Smooth muscle cell (in vitro differentiated cells): ENCODE data around the gene RETNLB. TPM values are rescaled to one million over a fixed set of nuclear protein-coding genes. Genes with fewer than 3 reads are reported as not detected.

Source experiments
- DNase-seq: peaks from one replicate; lab custom pipeline; 2025; ENCODE audit not compliant: unreplicated experiment; lab: John Stamatoyannopoulos, UW
- H2AFZ ChIP-seq: fragments of 200-600 bp; sonication (generic); 2 replicates; pipeline ENCODE4 v1.6.0; 2016; ENCODE audit warnings: antibody characterized with exemption, low read depth, mild to moderate bottlenecking
- H3F3A ChIP-seq: fragments of 200-600 bp; sonication (generic); 2 replicates; pipeline ENCODE4 v1.6.0; 2017; ENCODE audit warnings: antibody characterized with exemption, low read depth
- H3K27ac ChIP-seq: fragments of 200-600 bp; sonication (generic); 2 replicates; pipeline ENCODE4 v1.5.1; 2016; ENCODE audit warnings: low read depth, mild to moderate bottlenecking
- H3K27me3 ChIP-seq: fragments of 200-600 bp; sonication (generic); 2 replicates; pipeline ENCODE4 v1.6.1; 2016; ENCODE audit warnings: low read depth, mild to moderate bottlenecking
- H3K36me3 ChIP-seq: fragments of 200-600 bp; sonication (generic); 2 replicates; pipeline ENCODE4 v1.5.1; 2016; ENCODE audit warnings: low read depth
- H3K4me1 ChIP-seq: fragments of 200-600 bp; sonication (generic); 2 replicates; pipeline ENCODE4 v1.5.1; 2016; ENCODE audit warnings: low read depth
- H3K4me2 ChIP-seq: fragments of 200-600 bp; sonication (generic); 2 replicates; pipeline ENCODE4 v1.6.0; 2016; ENCODE audit warnings: mild to moderate bottlenecking
- H3K4me3 ChIP-seq: fragments of 200-600 bp; sonication (generic); 2 replicates; pipeline ENCODE4 v1.5.1; 2016; ENCODE audit warnings: mild to moderate bottlenecking
- H3K79me2 ChIP-seq: fragments of 200-600 bp; sonication (generic); 2 replicates; pipeline ENCODE4 v1.6.0; 2016; ENCODE audit warnings: low read depth, mild to moderate bottlenecking
- H3K9ac ChIP-seq: fragments of 200-600 bp; sonication (generic); 2 replicates; pipeline ENCODE4 v1.6.0; 2016; ENCODE audit warnings: low read depth
- H3K9me3 ChIP-seq: fragments of 200-600 bp; sonication (generic); replicated peaks from 2 replicates; pipeline ENCODE4 v1.5.1; 2016; ENCODE audit warnings: low read depth
- H4K20me1 ChIP-seq: fragments of 200-600 bp; sonication (generic); 2 replicates; pipeline ENCODE4 v1.6.0; 2016; ENCODE audit warnings: low read depth
- WGBS: methylation state at CpG from one replicate; pipeline ENCODE4 v1.1.7; 2016; ENCODE audit warnings: low lambda C conversion rate; 5-methylcytosine and 5-hydroxymethylcytosine counted together
- polyA plus RNA-seq: library from polyadenylated mRNA; unstranded; fragments of >200 nt; fragmentation: Nextera tagmentation; extraction: Ambion mirVana; gene quantifications from 2 replicates; pipeline ENCODE4 v1.2.1, GENCODE V29; 2016
- total RNA-seq: library from RNA; depleted of rRNA; stranded (reverse); fragments of >200 nt; gene quantifications from 2 replicates; pipeline ENCODE4 v1.2.3, GENCODE V29; 2014
- TF ChIP-seq, protein P1 (sequence below): fragments of 200-600 bp; sonication (generic); IDR thresholded peaks from 2 replicates; pipeline ENCODE4 v1.5.1; 2017; ENCODE audit warnings: borderline replicate concordance, mild to moderate bottlenecking, antibody characterized with exemption; ENCODE audit not compliant: insufficient read depth, poor library complexity, severe bottlenecking

The RETNLB gene
- total and polyA plus RNA-seq, 2 experiments from 2014 or later = not detected

DNA sequence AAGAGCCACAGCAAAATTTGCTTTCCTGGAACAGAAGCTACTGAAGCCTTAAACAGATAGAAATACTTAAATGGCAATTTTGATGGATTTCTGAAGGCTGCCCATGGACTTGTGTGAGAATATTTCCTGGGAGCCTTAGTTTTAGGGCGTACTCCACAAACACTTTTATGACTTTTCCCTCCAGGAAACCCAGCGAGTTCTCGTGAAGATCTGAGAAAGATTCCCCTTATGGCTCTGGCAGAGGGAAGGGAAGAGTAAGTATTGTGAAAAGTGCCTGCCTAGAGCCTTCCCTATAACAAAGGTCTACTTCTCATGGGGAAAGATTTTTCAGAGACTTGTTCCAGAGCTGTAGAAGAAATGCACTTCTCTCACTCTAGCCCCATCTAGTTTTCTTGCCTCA, 34.3 kb upstream of the RETNLB start:
- Histone ChIP-seq H3K36me3 (no peaks in the 10 kb centered on the region), H3K9ac (no peak overlapping the region), H3K4me1 (no peaks in the 10 kb centered on the region), H3K27me3 (no peaks in the 10 kb centered on the region), H3K79me2 (no peaks in the 10 kb centered on the region), H3K4me2 (no peak overlapping the region), H3K27ac (no peak overlapping the region), H2AFZ (no peak overlapping the region), H3K4me3 (no peak overlapping the region), H4K20me1 (no peaks in the 10 kb centered on the region), H3F3A (no peaks in the 10 kb centered on the region), H3K9me3 (no peaks in the 10 kb centered on the region)
- TF ChIP-seq, protein P1, sequence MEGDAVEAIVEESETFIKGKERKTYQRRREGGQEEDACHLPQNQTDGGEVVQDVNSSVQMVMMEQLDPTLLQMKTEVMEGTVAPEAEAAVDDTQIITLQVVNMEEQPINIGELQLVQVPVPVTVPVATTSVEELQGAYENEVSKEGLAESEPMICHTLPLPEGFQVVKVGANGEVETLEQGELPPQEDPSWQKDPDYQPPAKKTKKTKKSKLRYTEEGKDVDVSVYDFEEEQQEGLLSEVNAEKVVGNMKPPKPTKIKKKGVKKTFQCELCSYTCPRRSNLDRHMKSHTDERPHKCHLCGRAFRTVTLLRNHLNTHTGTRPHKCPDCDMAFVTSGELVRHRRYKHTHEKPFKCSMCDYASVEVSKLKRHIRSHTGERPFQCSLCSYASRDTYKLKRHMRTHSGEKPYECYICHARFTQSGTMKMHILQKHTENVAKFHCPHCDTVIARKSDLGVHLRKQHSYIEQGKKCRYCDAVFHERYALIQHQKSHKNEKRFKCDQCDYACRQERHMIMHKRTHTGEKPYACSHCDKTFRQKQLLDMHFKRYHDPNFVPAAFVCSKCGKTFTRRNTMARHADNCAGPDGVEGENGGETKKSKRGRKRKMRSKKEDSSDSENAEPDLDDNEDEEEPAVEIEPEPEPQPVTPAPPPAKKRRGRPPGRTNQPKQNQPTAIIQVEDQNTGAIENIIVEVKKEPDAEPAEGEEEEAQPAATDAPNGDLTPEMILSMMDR = no peak
- no peak for DNase-seq
- WGBS = 55% methylated on average over 3 of the region's 3 CpGs

DNA sequence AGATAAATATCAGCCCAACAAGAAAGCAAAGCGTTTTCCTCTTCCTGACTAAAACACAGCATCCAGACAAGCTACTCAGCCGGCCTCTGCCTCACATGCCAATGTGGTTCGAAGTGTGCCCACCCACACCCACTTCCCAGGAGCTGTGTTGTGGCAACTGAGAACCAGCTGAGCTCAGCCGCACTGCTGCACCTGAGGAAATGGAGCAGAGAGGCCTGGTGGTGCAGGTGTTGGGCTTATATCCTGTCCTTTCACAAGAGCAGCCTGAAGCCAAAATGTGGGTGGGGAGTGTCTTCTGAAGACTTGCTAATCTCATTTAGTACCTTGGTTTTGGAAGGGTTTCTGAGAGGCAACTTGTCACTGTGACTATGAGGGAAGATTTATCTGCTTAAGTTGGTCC, 23.0 kb upstream of the RETNLB start:
- Histone ChIP-seq H3K9me3 (no peaks in the 10 kb centered on the region), H3K4me3 (no peak overlapping the region), H2AFZ (no peak overlapping the region), H3K4me1 (no peaks in the 10 kb centered on the region), H4K20me1 (no peaks in the 10 kb centered on the region), H3K9ac (no peak overlapping the region), H3K36me3 (no peaks in the 10 kb centered on the region), H3F3A (no peaks in the 10 kb centered on the region), H3K4me2 (no peak overlapping the region), H3K27ac (no peak overlapping the region), H3K79me2 (no peaks in the 10 kb centered on the region), H3K27me3 (no peaks in the 10 kb centered on the region)
- no peak for DNase-seq
- TF ChIP-seq, protein P1 = no peak
- 84% methylated on average over 4 of the region's 4 CpGs for WGBS

DNA sequence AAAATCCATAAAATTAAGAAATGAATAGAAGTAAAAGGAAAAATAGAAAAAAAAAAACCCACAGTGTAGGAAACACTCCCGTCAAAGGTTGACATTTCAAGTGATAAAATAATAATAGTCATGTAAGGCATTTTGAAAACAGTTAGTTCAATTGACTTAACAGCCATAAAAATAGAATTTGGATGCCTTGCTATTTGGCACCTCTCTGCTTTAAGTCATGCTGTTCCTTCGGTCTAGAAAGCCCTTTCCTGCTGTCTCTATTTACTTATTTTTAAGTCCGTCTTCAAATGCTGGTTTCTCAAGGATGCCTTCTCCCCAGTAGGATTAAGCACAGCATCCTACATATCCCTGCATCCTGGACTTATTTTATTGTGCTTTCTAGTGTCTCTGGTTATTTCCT, 22.3 kb upstream of the RETNLB start:
- no peaks in the 10 kb centered on the region for H4K20me1 ChIP-seq
- no peaks in the 10 kb centered on the region for H3K4me1 ChIP-seq
- H3K27ac ChIP-seq = no peak overlapping the region
- H3K4me2 ChIP-seq = no peak overlapping the region
- no peaks in the 10 kb centered on the region for H3K79me2 ChIP-seq
- no peak overlapping the region for H2AFZ ChIP-seq
- H3K9ac ChIP-seq = no peak overlapping the region
- WGBS = 94% methylated on average over 3 of the region's 3 CpGs
- H3K27me3 ChIP-seq = no peaks in the 10 kb centered on the region
- H3F3A ChIP-seq = no peaks in the 10 kb centered on the region
- H3K4me3 ChIP-seq = no peak overlapping the region
- no peaks in the 10 kb centered on the region for H3K36me3 ChIP-seq
- DNase-seq = no peak
- no peaks in the 10 kb centered on the region for H3K9me3 ChIP-seq
- TF ChIP-seq, protein P1 = no peak

DNA sequence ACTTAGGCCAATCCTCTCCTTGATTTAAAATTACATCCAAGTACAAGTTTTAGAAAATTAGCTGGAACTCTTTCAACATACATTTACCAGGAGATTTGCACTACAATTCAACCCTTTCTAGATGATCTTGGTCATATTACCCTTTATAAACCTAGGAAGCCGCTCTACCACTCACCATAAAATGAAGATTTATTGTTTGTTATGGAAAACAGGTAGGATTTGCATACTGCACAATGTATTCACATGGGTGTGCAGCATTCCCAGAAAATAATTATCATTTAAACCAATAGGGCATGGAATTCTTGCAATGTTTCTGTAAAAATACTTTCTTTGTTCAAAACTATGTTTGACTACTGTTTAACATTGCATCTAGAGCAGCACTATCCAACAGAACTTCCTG, 18.4 kb upstream of the RETNLB start:
- no peaks in the 10 kb centered on the region for H3K27me3 ChIP-seq
- no peaks in the 10 kb centered on the region for H3F3A ChIP-seq
- H3K27ac ChIP-seq = no peak overlapping the region
- no peak overlapping the region for H2AFZ ChIP-seq
- DNase-seq = no peak
- H3K36me3 ChIP-seq = no peaks in the 10 kb centered on the region
- WGBS = 83% methylated on average over 1 of the region's 1 CpG
- no peak overlapping the region for H3K9ac ChIP-seq
- TF ChIP-seq, protein P1 = no peak
- no peaks in the 10 kb centered on the region for H3K79me2 ChIP-seq
- no peaks in the 10 kb centered on the region for H3K4me1 ChIP-seq
- no peaks in the 10 kb centered on the region for H4K20me1 ChIP-seq
- H3K4me3 ChIP-seq = no peak overlapping the region
- H3K9me3 ChIP-seq = no peaks in the 10 kb centered on the region
- H3K4me2 ChIP-seq = no peak overlapping the region
